Measurements from ENCODE around the gene CDKAL1. TPM values are rescaled to one million over a fixed set of nuclear protein-coding genes. Genes with fewer than 3 reads are reported as not detected.

The CDKAL1 gene
- total and polyA plus RNA-seq, 2 of the 8 experiments (the other 6 are each of a cell fraction or from before 2014, with no cell fraction given): 8.4 to 24.6 TPM

- Histone ChIP-seq H3K79me2 (ENCODE audit: control insufficient read depth in 1 of 2, insufficient read depth in 2 of 2, low read length in 2 of 2) (peaks cover 0 to 20% of the 10 kb centered on the region in 2 experiments; a peak in 2 of 4 replicates), H4K20me1 (replicated peaks in 1 of 2; ENCODE audit: control insufficient read depth in 1 of 2, insufficient read depth in 2 of 2, low read length in 2 of 2) (peaks cover 0 to 2% of the 10 kb centered on the region in 2 experiments), H3K4me1 (replicated peaks in 1 of 4; ENCODE audit: control insufficient read depth in 3 of 4, insufficient read depth in 4 of 4, low read length in 3 of 4) (peaks cover 0 to 11% (median 3%) of the 10 kb centered on the region in 4 experiments; a peak in 3 of 7 replicates), H3K23ac (ENCODE audit: insufficient read length) (no peak overlapping the region), H3K36me3 (ENCODE audit: control insufficient read depth in 2 of 4, insufficient read depth in 4 of 4, low read length in 3 of 4) (no peaks in the 10 kb centered on the region), H3K18ac (ENCODE audit: extremely low read depth, low read length) (no peak overlapping the region), H3K14ac (ENCODE audit: insufficient read length) (no peak overlapping the region), H3K4me3 (ENCODE audit: extremely low read depth in 1 of 4, insufficient read depth in 2 of 4, low read depth in 3 of 4, low read length in 4 of 4) (no peak overlapping the region), H2BK20ac (ENCODE audit: low read length) (no peak overlapping the region), H3K4me2 (ENCODE audit: insufficient read depth in 1 of 2, low read depth in 2 of 2, low read length in 2 of 2) (no peak overlapping the region), H2BK15ac (ENCODE audit: low read length) (no peak overlapping the region), H3K4ac (replicated peaks; ENCODE audit: insufficient read length, low read depth, low read length) (no peak overlapping the region), H4K91ac (replicated peaks; ENCODE audit: insufficient read length, low read length) (no peak overlapping the region), H3K9ac (replicated peaks in 1 of 4; ENCODE audit: extremely low read depth in 1 of 4, low read depth in 3 of 4, low read length in 3 of 4) (no peak overlapping the region), H3K56ac (replicated peaks; ENCODE audit: insufficient read length, low read depth, low read length) (no peak overlapping the region), H3K27me3 (replicated peaks in 1 of 4; ENCODE audit: control insufficient read depth in 3 of 4, extremely low read depth in 1 of 4, insufficient read depth in 3 of 4, low read length in 3 of 4) (no peaks in the 10 kb centered on the region), H3K9me3 (ENCODE audit: insufficient read depth in 2 of 2, low read depth in 1 of 2, low read length in 1 of 2) (no peaks in the 10 kb centered on the region), H3K23me2 (ENCODE audit: low read depth, low read length) (no peaks in the 10 kb centered on the region), H3K27ac (ENCODE audit: low read depth, low read length) (no peak overlapping the region), H2AFZ (ENCODE audit: low read length) (no peak overlapping the region), H2BK12ac (ENCODE audit: low read depth, low read length) (no peak overlapping the region), H2BK5ac (ENCODE audit: low read depth, low read length) (no peak overlapping the region), H4K8ac (ENCODE audit: extremely low read depth, insufficient read depth, low read length) (no peak overlapping the region), H3K79me1 (ENCODE audit: low read depth, low read length) (peaks cover 2% of the 10 kb centered on the region; the same call in 1 of the 2 replicates), H4K5ac (ENCODE audit: insufficient read length, low read depth, low read length) (no peak overlapping the region), H2BK120ac (replicated peaks; ENCODE audit: low read depth, low read length) (no peak overlapping the region), H2AK5ac (ENCODE audit: low read depth, low read length) (no peak overlapping the region)
- FAIRE-seq: peak; percentile 66
- ChIA-PET POLR2A (ENCODE audit: partially characterized antibody) (interaction anchor here (1.4 kb wide), 1 partner anchor 10 kb away, joined by 3 read pairs; no protein-coding TSS in a partner anchor), CTCF (ENCODE audit: partially characterized antibody) (interaction anchor here (0.6 to 1.2 kb wide), 9 partner anchors 10 to 750 kb away, joined by 3 to 5 read pairs (median 3); no protein-coding TSS in a partner anchor)
- TF ChIP-seq MAFK (IDR thresholded peaks at IDR 0.05; ENCODE audit: low read depth, low read length): no peak
- TF ChIP-seq CTCF (IDR thresholded peaks at IDR 0.05; ENCODE audit: control extremely low read depth in 1 of 3, insufficient read depth in 1 of 3, low read depth in 1 of 3, low read length in 3 of 3): peak; percentile 34 to 68 (median 63); a peak in 3 of 4 replicates
- TF ChIP-seq SIN3A (conservative IDR thresholded peaks at IDR 0.05 in 1 of 2, IDR thresholded peaks at IDR 0.05 in 1 of 2; ENCODE audit: low read depth in 1 of 2, low read length in 2 of 2): peak in 1 of 2 experiments; percentile 58; a peak in 1 of 4 replicates
- 0 out of 2 replicates have a peak, but pooled peaks have one; percentile 15 for TF ChIP-seq MAX (IDR thresholded peaks at IDR 0.05)
- peak; percentile 29 to 44; a peak in 3 of 4 replicates for TF ChIP-seq RAD21 (IDR thresholded peaks at IDR 0.05 in 1 of 2, conservative IDR thresholded peaks at IDR 0.05 in 1 of 2; ENCODE audit: low read depth in 2 of 2, low read length in 2 of 2)
- DNase-seq (ENCODE audit: low read depth in 1 of 2, low spot score in 2 of 2): peak in 1 of 2 experiments; percentile 10
- WGBS, 2 experiments (ENCODE audit: extremely low coverage in 1 of 2, insufficient coverage in 1 of 2, insufficient read length in 1 of 2, insufficient replicate concordance in 2 of 2, low coverage in 1 of 2, low lambda C conversion rate in 2 of 2, missing lambda C conversion rate in 1 of 2): 63% methylated on average over 6 of the region's 6 CpGs; no CpG with 5 or more reads in 1 of the 2 experiments
These were observed 151.9 kb downstream of the CDKAL1 start for GRCh38 chr6:20686142-20686541.

Data from H1 (cell line).